MCF 10A (cell line): Measurements from ENCODE around the gene CFAP97. TPM values are rescaled to one million over a fixed set of nuclear protein-coding genes. Genes with fewer than 3 reads are reported as not detected.

Experiments
- BruUV-seq: library from RNA; stranded (reverse); fragments of 400-500 nt; replicated peaks from 2 replicates; lab custom pipeline; 2021; lab: Mats Ljungman, UMichigan
- CTCF ChIA-PET: fragments of 300-600 bp; sonication (Branson Sonifier 250); formaldehyde crosslinking; extraction: SDS; loops from one replicate; lab custom pipeline; 2021; ENCODE audit warnings: antibody characterized with exemption, inconsistent platforms; lab: Yijun Ruan, JAX
- POLR2A ChIA-PET: fragments of 300-600, 350-650 bp; sonication (Branson Sonifier 250); formaldehyde crosslinking; extraction: SDS; loops from one replicate; lab custom pipeline; 2020; ENCODE audit warnings: antibody characterized with exemption, inconsistent platforms; lab: Yijun Ruan, JAX
- DNase-seq: peaks from one replicate; pipeline ENCODE4 v3.0.0-alpha.2; 2018; ENCODE audit not compliant: unreplicated experiment
- H3K27ac Mint-ChIP-seq: one replicate; pipeline ENCODE4 v1.8.0; 2022; ENCODE audit warnings: mild to moderate bottlenecking, low read depth, mixed read lengths; ENCODE audit not compliant: unreplicated experiment
- H3K27me3 Mint-ChIP-seq: one replicate; pipeline ENCODE4 v1.8.0; 2022; ENCODE audit warnings: mixed read lengths; ENCODE audit not compliant: insufficient read depth, unreplicated experiment
- H3K36me3 Mint-ChIP-seq: one replicate; pipeline ENCODE4 v1.8.0; 2022; ENCODE audit warnings: mild to moderate bottlenecking, moderate library complexity, mixed read lengths; ENCODE audit not compliant: insufficient read depth, unreplicated experiment
- H3K4me1 Mint-ChIP-seq: one replicate; pipeline ENCODE4 v1.8.0; 2022; ENCODE audit warnings: mixed read lengths; ENCODE audit not compliant: insufficient read depth, unreplicated experiment
- H3K4me3 Mint-ChIP-seq: one replicate; pipeline ENCODE4 v1.8.0; 2022; ENCODE audit warnings: mild to moderate bottlenecking, moderate library complexity, mixed read lengths; ENCODE audit not compliant: unreplicated experiment
- H3K9me3 Mint-ChIP-seq: one replicate; pipeline ENCODE4 v1.8.0; 2022; ENCODE audit warnings: mixed read lengths; ENCODE audit not compliant: unreplicated experiment
- intact Hi-C: fragments of 100-400 bp; cut with micrococcal nuclease; formaldehyde crosslinking; loops from 2 replicates; pipeline ENCODE4 v1.14.1; 2022
- total RNA-seq: library from RNA; stranded (reverse); gene quantifications from 2 replicates; pipeline ENCODE4 v1.2.3, GENCODE V29; 2022
- TF ChIP-seq, protein P1 (sequence below): fragments of 200-600 bp; IDR thresholded peaks from one replicate; pipeline ENCODE4 v1.8.0; 2022; ENCODE audit warnings: antibody characterized with exemption, mild to moderate bottlenecking; ENCODE audit not compliant: unreplicated experiment

Gene CFAP97
- total RNA-seq, 1 experiment from 2014 or later, result 95.0 TPM

DNA sequence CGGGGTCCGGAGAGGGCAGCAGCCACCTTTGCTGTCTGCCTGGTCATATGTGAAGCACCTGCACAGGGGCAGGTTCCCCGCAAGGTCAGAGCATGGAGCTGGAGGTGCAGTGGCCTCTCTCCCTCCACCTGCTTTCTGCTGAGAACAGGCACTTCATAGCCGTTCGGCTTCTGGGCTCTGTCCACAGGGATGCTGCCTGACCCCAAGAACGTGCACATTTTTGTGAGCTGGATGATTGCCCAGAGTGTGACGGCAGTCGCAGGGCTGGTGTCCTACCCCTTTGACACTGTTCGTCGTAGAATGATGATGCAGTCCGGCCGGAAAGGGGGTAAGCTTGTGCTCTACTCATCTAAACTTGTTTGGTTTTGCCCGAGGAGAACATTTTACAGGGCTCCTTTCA, 58.2 kb downstream of the CFAP97 start:
- H3K36me3 Mint-ChIP-seq, result peaks cover 36% of the 10 kb centered on the region
- no peaks in the 10 kb centered on the region for H3K9me3 Mint-ChIP-seq
- no peak for DNase-seq
- H3K4me1 Mint-ChIP-seq, result peaks cover 6% of the 10 kb centered on the region
- BruUV-seq, result no TSS peak
- TF ChIP-seq, protein P1, sequence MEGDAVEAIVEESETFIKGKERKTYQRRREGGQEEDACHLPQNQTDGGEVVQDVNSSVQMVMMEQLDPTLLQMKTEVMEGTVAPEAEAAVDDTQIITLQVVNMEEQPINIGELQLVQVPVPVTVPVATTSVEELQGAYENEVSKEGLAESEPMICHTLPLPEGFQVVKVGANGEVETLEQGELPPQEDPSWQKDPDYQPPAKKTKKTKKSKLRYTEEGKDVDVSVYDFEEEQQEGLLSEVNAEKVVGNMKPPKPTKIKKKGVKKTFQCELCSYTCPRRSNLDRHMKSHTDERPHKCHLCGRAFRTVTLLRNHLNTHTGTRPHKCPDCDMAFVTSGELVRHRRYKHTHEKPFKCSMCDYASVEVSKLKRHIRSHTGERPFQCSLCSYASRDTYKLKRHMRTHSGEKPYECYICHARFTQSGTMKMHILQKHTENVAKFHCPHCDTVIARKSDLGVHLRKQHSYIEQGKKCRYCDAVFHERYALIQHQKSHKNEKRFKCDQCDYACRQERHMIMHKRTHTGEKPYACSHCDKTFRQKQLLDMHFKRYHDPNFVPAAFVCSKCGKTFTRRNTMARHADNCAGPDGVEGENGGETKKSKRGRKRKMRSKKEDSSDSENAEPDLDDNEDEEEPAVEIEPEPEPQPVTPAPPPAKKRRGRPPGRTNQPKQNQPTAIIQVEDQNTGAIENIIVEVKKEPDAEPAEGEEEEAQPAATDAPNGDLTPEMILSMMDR, result no peak
- H3K27ac Mint-ChIP-seq, result no peak overlapping the region
- POLR2A ChIA-PET, result interaction anchor here (0.6 to 1.8 kb wide), 4 partner anchors 9 to 1266 kb away, joined by 3 to 6 read pairs (median 4); no protein-coding TSS in a partner anchor
- no peaks in the 10 kb centered on the region for H3K27me3 Mint-ChIP-seq
- CTCF ChIA-PET, result interaction anchor here (0.8 to 1.3 kb wide), 3 partner anchors 11 to 892 kb away, joined by 3 to 4 read pairs (median 3); no protein-coding TSS in a partner anchor
- H3K4me3 Mint-ChIP-seq, result no peak overlapping the region
- intact Hi-C loops, result no loop called here

- BruUV-seq, result no TSS peak
- intact Hi-C loops, result no loop called here
- Mint-ChIP-seq H3K4me3 (peak overlapping the region; percentile 87), H3K9me3 (no peaks in the 10 kb centered on the region), H3K4me1 (peaks cover 6% of the 10 kb centered on the region), H3K27me3 (no peaks in the 10 kb centered on the region), H3K27ac (no peak overlapping the region), H3K36me3 (peaks cover 33% of the 10 kb centered on the region)
- ChIA-PET CTCF (interaction anchor here (0.6 to 1.3 kb wide), 2 partner anchors 10 to 328 kb away, joined by 3 read pairs; no protein-coding TSS in a partner anchor), POLR2A (interaction anchor here (1.0 to 2.3 kb wide), 5 partner anchors 8 to 329 kb away, joined by 3 to 9 read pairs (median 6); no protein-coding TSS in a partner anchor)
- DNase-seq, result no peak
- TF ChIP-seq, protein P1, result no peak
These were observed 59.1 kb downstream of the CFAP97 start for GRCh38 chr4:185144601-185145240.

- intact Hi-C loops, result no loop called here
- Mint-ChIP-seq H3K27me3 (no peaks in the 10 kb centered on the region), H3K36me3 (peaks cover 22% of the 10 kb centered on the region), H3K27ac (peak overlapping the region; percentile 77), H3K9me3 (no peaks in the 10 kb centered on the region), H3K4me3 (peak overlapping the region; percentile 87), H3K4me1 (peaks cover 6% of the 10 kb centered on the region)
- no TSS peak for BruUV-seq
- TF ChIP-seq, protein P1, result no peak
- ChIA-PET CTCF (interaction anchor here (0.5 to 1.3 kb wide), 6 partner anchors 9 to 834 kb away, joined by 3 to 5 read pairs (median 4); no protein-coding TSS in a partner anchor), POLR2A (interaction anchor here (0.5 to 2.3 kb wide), 14 partner anchors 9 to 495 kb away, joined by 3 to 9 read pairs (median 4); partner anchors contain the start of gene ANKRD37)
- peak; percentile 44 for DNase-seq
These were observed 60.2 kb downstream of the CFAP97 start for GRCh38 chr4:185143601-185143969.

GRCh38 chr4:185142912-185143600, 60.7 kb downstream of the CFAP97 start, which contains the start of gene SLC25A4:
SLC25A4 (plus strand) TSS chr4:185143266; CDS start chr4:185143373, 107 bp downstream.
- peak; percentile 78 for DNase-seq
- TF ChIP-seq, protein P1, result peak; percentile 36
- intact Hi-C loops, result no loop called here
- CTCF ChIA-PET, result interaction anchor here (0.6 to 1.3 kb wide), 7 partner anchors 8 to 456 kb away, joined by 3 to 6 read pairs (median 4); no protein-coding TSS in a partner anchor
- no TSS peak for BruUV-seq
- Mint-ChIP-seq H3K27me3 (no peaks in the 10 kb centered on the region), H3K4me3 (peak within 1 kb of the TSS; percentile 87), H3K36me3 (peaks cover 20% of the 10 kb centered on the region), H3K9me3 (no peaks in the 10 kb centered on the region), H3K27ac (peak within 1 kb of the TSS; percentile 77), H3K4me1 (peaks cover 6% of the 10 kb centered on the region)
- POLR2A ChIA-PET, result interaction anchor here (0.5 to 2.3 kb wide), 15 partner anchors 9 to 495 kb away, joined by 3 to 9 read pairs (median 4); partner anchors contain the start of gene ANKRD37
